HepG2 (cell line): Measurements from ENCODE around the gene HEXIM1. TPM values are rescaled to one million over a fixed set of nuclear protein-coding genes. Genes with fewer than 3 reads are reported as not detected.

Source experiments
- ATAC-seq: fragments of 200-7000 bp; cut with Tn5 transposase; 3 replicates; pipeline ENCODE4 v1.9.1; 2020; ENCODE audit warnings: mild to moderate bottlenecking, moderate library complexity
- BruUV-seq: library from RNA; stranded (reverse); fragments of 400-500 nt; replicated peaks from 2 replicates; lab custom pipeline; 2021; lab: Mats Ljungman, UMichigan
- CTCF ChIA-PET: fragments of 300-600 bp; formaldehyde crosslinking; extraction: SDS; loops from one replicate; lab custom pipeline; 2021; ENCODE audit warnings: low total read pairs, inconsistent platforms, low intra/inter-chr PET ratio; lab: Yijun Ruan, JAX
- POLR2A ChIA-PET: fragments of 350-600 bp; sonication (Branson Sonifier 250); formaldehyde crosslinking; loops from one replicate; lab custom pipeline; 2020; ENCODE audit warnings: antibody characterized with exemption, inconsistent platforms; lab: Yijun Ruan, JAX
- DNase-seq: peaks from one replicate; pipeline ENCODE4 v3.0.0-alpha.2; 2015; ENCODE audit warnings: low spot score
- FAIRE-seq: peaks from 3 replicates; lab custom pipeline; 2011; peaks lifted over from hg19 to GRCh38; lab: Jason Lieb, UNC
- H2AFZ ChIP-seq: one replicate; pipeline ENCODE4 v1.6.1; 2011; ENCODE audit warnings: low read length, inconsistent platforms
- H3K27ac ChIP-seq: fragments of 300-600 bp; 3 replicates; pipeline ENCODE4 v1.8.0; 2011; ENCODE audit warnings: mixed run types, mild to moderate bottlenecking, mixed read lengths, low read length, inconsistent platforms; ENCODE audit not compliant: insufficient read depth; ENCODE audit errors: extremely low read length
- H3K27me3 ChIP-seq, 2 experiments: fragments of 200-600 bp in 1 of 2; 2 replicates in 1 of 2; 3 replicates in 1 of 2; pipeline versions ENCODE4 v1.6.0 to v1.8.0; 2011; ENCODE audit warnings: low read length in 2 of 2, mild to moderate bottlenecking in 2 of 2, moderate library complexity in 2 of 2, inconsistent platforms in 1 of 2; ENCODE audit not compliant: insufficient read depth in 2 of 2, control insufficient read depth in 1 of 2
- H3K36me3 ChIP-seq, 2 experiments: fragments of 200-600 bp in 1 of 2; replicated peaks in 1 of 2; 2 replicates in 1 of 2; 3 replicates in 1 of 2; pipeline versions ENCODE4 v1.5.1 to v1.8.0; 2011; ENCODE audit warnings: low read length in 2 of 2, inconsistent platforms in 1 of 2; ENCODE audit not compliant: insufficient read depth in 2 of 2, control insufficient read depth in 1 of 2
- H3K4me1 ChIP-seq: 2 replicates; pipeline ENCODE4 v1.5.1; 2012; ENCODE audit warnings: low read length, inconsistent platforms; ENCODE audit not compliant: insufficient read depth
- H3K4me2 ChIP-seq: 2 replicates; pipeline ENCODE4 v1.6.0; 2011; ENCODE audit warnings: low read depth, low read length, inconsistent platforms
- H3K4me3 ChIP-seq, 3 experiments: fragments of 200-600 bp in 1 of 3; sonication (generic), shearing (Covaris generic) in 1 of 3; replicated peaks in 1 of 3; 2 replicates each; pipeline ENCODE4 v1.5.1; 2011 to 2016; ENCODE audit warnings: low read length in 3 of 3, inconsistent platforms in 2 of 3, low read depth in 2 of 3, mild to moderate bottlenecking in 2 of 3, control low read depth in 1 of 3, mixed read lengths in 1 of 3; ENCODE audit not compliant: insufficient read depth in 1 of 3
- H3K79me2 ChIP-seq: one replicate; pipeline ENCODE4 v1.6.1; 2011; ENCODE audit warnings: low read length, inconsistent platforms; ENCODE audit not compliant: insufficient read depth
- H3K9ac ChIP-seq: 2 replicates; pipeline ENCODE4 v1.6.0; 2011; ENCODE audit warnings: mild to moderate bottlenecking, low read depth, low read length, inconsistent platforms; ENCODE audit not compliant: insufficient read depth
- H3K9me3 ChIP-seq: 2 replicates; pipeline ENCODE4 v1.5.1; 2012; ENCODE audit warnings: mild to moderate bottlenecking, low read length
- H4K20me1 ChIP-seq: 2 replicates; pipeline ENCODE4 v1.6.0; 2011; ENCODE audit warnings: inconsistent platforms, mild to moderate bottlenecking, low read length, moderate library complexity; ENCODE audit not compliant: insufficient read depth
- KLF11 ChIP-seq: IDR thresholded peaks from 2 replicates; pipeline ENCODE4 v1.6.1; 2016; ENCODE audit warnings: missing compliant biosample characterization
- KLF13 ChIP-seq: sonication (generic); formaldehyde crosslinking; IDR thresholded peaks from 2 replicates; pipeline ENCODE4 v1.4.0; 2020; ENCODE audit warnings: mild to moderate bottlenecking, missing genetic modification reagents
- LRRFIP1 ChIP-seq: sonication (generic); formaldehyde crosslinking; conservative IDR thresholded peaks from 2 replicates; pipeline ENCODE4 v1.4.0; 2020; ENCODE audit warnings: missing genetic modification reagents
- MTA1 ChIP-seq: sonication (generic); formaldehyde crosslinking; IDR thresholded peaks from 2 replicates; pipeline ENCODE4 v1.4.0; 2020; ENCODE audit warnings: missing genetic modification reagents, mild to moderate bottlenecking, borderline replicate concordance
- ZBTB33 ChIP-seq: sonication (generic); formaldehyde crosslinking; IDR thresholded peaks from 2 replicates; pipeline ENCODE4 v1.4.0; 2020; ENCODE audit warnings: missing genetic modification reagents
- ZBTB7A ChIP-seq: sonication (generic); formaldehyde crosslinking; IDR thresholded peaks from 2 replicates; pipeline ENCODE4 v1.8.0; 2022; ENCODE audit warnings: mild to moderate bottlenecking, missing genetic modification reagents
- ZNF225 ChIP-seq: sonication (generic); formaldehyde crosslinking; IDR thresholded peaks from 2 replicates; pipeline ENCODE4 v1.4.0; 2020; ENCODE audit warnings: mild to moderate bottlenecking, missing genetic modification reagents
- ZNF280B ChIP-seq: sonication (generic); formaldehyde crosslinking; IDR thresholded peaks from 2 replicates; pipeline ENCODE4 v1.5.0; 2020; ENCODE audit warnings: missing genetic modification reagents, mild to moderate bottlenecking, borderline replicate concordance
- ZNF768 ChIP-seq: sonication (generic); formaldehyde crosslinking; IDR thresholded peaks from 2 replicates; pipeline ENCODE4 v1.4.0; 2020; ENCODE audit warnings: missing genetic modification reagents
- ZNF770 ChIP-seq: sonication (generic); formaldehyde crosslinking; IDR thresholded peaks from 2 replicates; pipeline ENCODE4 v1.5.0; 2020; ENCODE audit warnings: mild to moderate bottlenecking, missing genetic modification reagents
- WGBS: methylation state at CpG from one replicate; pipeline ENCODE4 v1.1.6; 2017; ENCODE audit warnings: low lambda C conversion rate; 5-methylcytosine and 5-hydroxymethylcytosine counted together
- in situ Hi-C: cut with HindIII; loops from 2 replicates; pipeline ENCODE4 v1.10.0; 2017; ENCODE audit warnings: low pct_unique_long_range_greater_than_20kb; ENCODE audit not compliant: extremely low pct_ligation_motif_present
- intact Hi-C: fragments of 100-400 bp; cut with micrococcal nuclease; formaldehyde crosslinking; loops from one replicate; pipeline ENCODE4 v1.10.0; 2022; ENCODE audit not compliant: unreplicated experiment
- polyA plus RNA-seq, 8 experiments: library from polyadenylated mRNA; depleted of rRNA in 3 of 8; stranded (reverse) in 7 of 8; unstranded in 1 of 8; fragments of >200 nt; fragmentation: Illumina TruSeq in 4 of 8; extraction: Trizol in 4 of 8; gene quantifications; 2 replicates each; pipeline versions ENCODE4 v1.2.1 to v1.2.3, GENCODE V29; 2011 to 2016; ENCODE audit warnings: low read depth in 4 of 8, missing spikeins in 1 of 8, mixed read lengths in 1 of 8; ENCODE audit not compliant: insufficient read depth in 1 of 8
- total RNA-seq, 5 experiments: library from RNA; depleted of rRNA; stranded (reverse); fragments of >200 nt; fragmentation: Illumina TruSeq; extraction: Trizol; gene quantifications; 2 replicates each; pipeline ENCODE4 v1.2.3, GENCODE V29; 2016; ENCODE audit warnings: low read depth in 1 of 5

Gene HEXIM1
- total and polyA plus RNA-seq, 2 of the 13 experiments (the other 11 are each of a cell fraction or from before 2014, with no cell fraction given), result 10.5 to 16.6 TPM

- TF ChIP-seq ZBTB33 (no peak), ZNF280B (CRISPR knock-in tag) (0 out of 2 replicates have a peak, but pooled peaks have one; percentile 27), MTA1 (CRISPR knock-in tag) (0 out of 2 replicates have a peak, but pooled peaks have one; percentile 30)
These were observed 18.2 kb upstream of the HEXIM1 start (continued) for GRCh38 chr17:45129940-45130680.

GRCh38 chr17:45130681-45131615 lies 17.3 kb upstream of the HEXIM1 start:
- DNase-seq (no peak), FAIRE-seq (no peak), ATAC-seq (no peak)
- Histone ChIP-seq H4K20me1 (no peaks in the 10 kb centered on the region), H3K4me2 (peak overlapping the region; percentile 78), H3K4me3 (peak overlapping the region in 2 of 3 experiments; percentile 92 to 95; a peak in 4 of 6 replicates), H3K4me1 (peaks cover 60% of the 10 kb centered on the region), H3K27me3 (no peaks in the 10 kb centered on the region), H3K27ac (no peak overlapping the region), H3K9ac (peak overlapping the region; percentile 69; the same call in 1 of the 2 replicates), H3K9me3 (no peaks in the 10 kb centered on the region), H2AFZ (no peak overlapping the region), H3K36me3 (no peaks in the 10 kb centered on the region), H3K79me2 (peaks cover 8% of the 10 kb centered on the region)
- intact Hi-C loops, result no loop called here
- in situ Hi-C loops, result loop anchor here (5.0 to 10.0 kb wide), 2 partner anchors 34 to 244 kb away; no protein-coding TSS in a partner anchor
- ChIA-PET POLR2A (interaction anchor here (0.7 to 4.7 kb wide), 7 partner anchors 13 to 71 kb away, joined by 3 to 71 read pairs (median 4); partner anchors contain the start of genes HEXIM1 and HEXIM2), CTCF (interaction anchor here (1.5 to 3.1 kb wide), 3 partner anchors 22 to 71 kb away, joined by 3 to 26 read pairs (median 12); no protein-coding TSS in a partner anchor)
- 79% methylated on average over 17 of the region's 17 CpGs for WGBS
- BruUV-seq, result TSS peak; percentile 59
- TF ChIP-seq ZNF225 (CRISPR knock-in tag) (0 out of 2 replicates have a peak, but pooled peaks have one; percentile 2), ZNF768 (CRISPR knock-in tag) (peak; percentile 96), ZBTB7A (CRISPR knock-in tag) (no peak), KLF11 (CRISPR knock-in tag) (no peak), LRRFIP1 (CRISPR knock-in tag) (no peak), KLF13 (CRISPR knock-in tag) (no peak), ZNF770 (CRISPR knock-in tag) (no peak)
